Adipocyte (in vitro differentiated cells): Measurements from ENCODE around the gene GRAMD2B.
A peak's percentile ranks its signal among the peaks of the same experiment; 100 is the strongest.
"Not testable (repeated sequence)": the region's sequence is repeated elsewhere in the genome, so short reads cannot be mapped to it uniquely, and the experiment has no call there.

ENCODE experiments used
- DNase-seq: peaks from one replicate; pipeline ENCODE4 v3.0.0-alpha.2; 2015; ENCODE audit warnings: low read depth
- H3K27me3 ChIP-seq: replicated peaks from 2 replicates; pipeline ENCODE4 v1.7.0; 2013; ENCODE audit warnings: mild to moderate bottlenecking, low read length, moderate library complexity; ENCODE audit not compliant: control insufficient read depth, insufficient read depth
- H3K36me3 ChIP-seq: 2 replicates; pipeline ENCODE4 v1.7.0; 2013; ENCODE audit warnings: low read length, mild to moderate bottlenecking, moderate library complexity; ENCODE audit not compliant: control insufficient read depth, insufficient read depth, severe bottlenecking
- H3K4me1 ChIP-seq: 2 replicates; pipeline ENCODE4 v1.7.0; 2013; ENCODE audit warnings: mild to moderate bottlenecking, low read length, moderate library complexity; ENCODE audit not compliant: control insufficient read depth, insufficient read depth
- H3K4me3 ChIP-seq: 2 replicates; pipeline ENCODE4 v1.7.0; 2013; ENCODE audit warnings: mild to moderate bottlenecking, low read length, moderate library complexity
- H3K9ac ChIP-seq: 2 replicates; pipeline ENCODE4 v1.7.0; 2013; ENCODE audit warnings: mild to moderate bottlenecking, low read length, moderate library complexity
- H3K9me3 ChIP-seq: 2 replicates; pipeline ENCODE4 v1.7.0; 2013; ENCODE audit warnings: mild to moderate bottlenecking, low read length, moderate library complexity; ENCODE audit not compliant: control insufficient read depth

The GRAMD2B gene

GRCh38 chr5:126514131-126514557, 90.9 kb downstream of the GRAMD2B start:
- Histone ChIP-seq H3K4me1 (peaks cover 33% of the 10 kb centered on the region), H3K9me3 (no peaks in the 10 kb centered on the region), H3K4me3 (no peak overlapping the region), H3K27me3 (no peaks in the 10 kb centered on the region), H3K9ac (no peak overlapping the region), H3K36me3 (no peaks in the 10 kb centered on the region)
- DNase-seq = no peak

GRCh38 chr5:126514558-126515141, 91.4 kb downstream of the GRAMD2B start:
- no peak overlapping the region for H3K9ac ChIP-seq
- no peak for DNase-seq
- H3K9me3 ChIP-seq = no peaks in the 10 kb centered on the region
- H3K4me1 ChIP-seq = peaks cover 33% of the 10 kb centered on the region
- H3K27me3 ChIP-seq = no peaks in the 10 kb centered on the region
- H3K36me3 ChIP-seq = no peaks in the 10 kb centered on the region
- H3K4me3 ChIP-seq = no peak overlapping the region

GRCh38 chr5:126515337-126515736, 92.1 kb downstream of the GRAMD2B start:
- peaks cover 36% of the 10 kb centered on the region for H3K4me1 ChIP-seq
- DNase-seq = no peak
- H3K36me3 ChIP-seq = no peaks in the 10 kb centered on the region
- no peak overlapping the region for H3K4me3 ChIP-seq
- H3K9ac ChIP-seq = no peak overlapping the region
- H3K27me3 ChIP-seq = no peaks in the 10 kb centered on the region
- no peaks in the 10 kb centered on the region for H3K9me3 ChIP-seq

GRCh38 chr5:126516133-126516532, 92.9 kb downstream of the GRAMD2B start:
- Histone ChIP-seq H3K4me1 (peaks cover 40% of the 10 kb centered on the region), H3K27me3 (no peaks in the 10 kb centered on the region), H3K36me3 (no peaks in the 10 kb centered on the region), H3K4me3 (no peak overlapping the region), H3K9me3 (no peaks in the 10 kb centered on the region), H3K9ac (no peak overlapping the region)
- DNase-seq = peak; percentile 66

GRCh38 chr5:126516852-126517251, 93.6 kb downstream of the GRAMD2B start:
- Histone ChIP-seq H3K4me3 (no peak overlapping the region), H3K27me3 (no peaks in the 10 kb centered on the region), H3K36me3 (no peaks in the 10 kb centered on the region), H3K9me3 (no peaks in the 10 kb centered on the region), H3K4me1 (peaks cover 40% of the 10 kb centered on the region), H3K9ac (no peak overlapping the region)
- peak; percentile 83 for DNase-seq

- not testable (repeated sequence) for H3K36me3 ChIP-seq, H3K9me3 ChIP-seq, H3K27me3 ChIP-seq, DNase-seq
- Histone ChIP-seq H3K9ac (peak overlapping the region; percentile 81), H3K4me1 (peaks cover 40% of the 10 kb centered on the region), H3K4me3 (peak overlapping the region; percentile 76)
These were observed 96.0 kb downstream of the GRAMD2B start for GRCh38 chr5:126519223-126519622.

GRCh38 chr5:126519637-126520592, 96.7 kb downstream of the GRAMD2B start:
- peak overlapping the region; percentile 81 for H3K9ac ChIP-seq
- peak overlapping the region; percentile 76 for H3K4me3 ChIP-seq
- H3K36me3 ChIP-seq = no peaks in the 10 kb centered on the region
- no peaks in the 10 kb centered on the region for H3K27me3 ChIP-seq
- peaks cover 46% of the 10 kb centered on the region for H3K4me1 ChIP-seq
- no peaks in the 10 kb centered on the region for H3K9me3 ChIP-seq
- peak; percentile 57 for DNase-seq

- Histone ChIP-seq H3K9ac (peak overlapping the region; percentile 81), H3K4me1 (peaks cover 44% of the 10 kb centered on the region), H3K36me3 (no peaks in the 10 kb centered on the region), H3K9me3 (no peaks in the 10 kb centered on the region), H3K27me3 (no peaks in the 10 kb centered on the region), H3K4me3 (peak overlapping the region; percentile 76)
- no peak for DNase-seq
These were observed 97.4 kb downstream of the GRAMD2B start for GRCh38 chr5:126520593-126520953.

GRCh38 chr5:126521130-126521529, 97.9 kb downstream of the GRAMD2B start:
- Histone ChIP-seq H3K4me3 (no peak overlapping the region), H3K9me3 (no peaks in the 10 kb centered on the region), H3K9ac (no peak overlapping the region), H3K4me1 (peaks cover 43% of the 10 kb centered on the region), H3K36me3 (no peaks in the 10 kb centered on the region), H3K27me3 (no peaks in the 10 kb centered on the region)
- DNase-seq = no peak

- H3K9ac ChIP-seq = no peak overlapping the region
These were observed 100.8 kb downstream of the GRAMD2B start for GRCh38 chr5:126523818-126524510.

GRCh38 chr5:126525630-126526245, 102.5 kb downstream of the GRAMD2B start:
- H3K4me3 ChIP-seq = no peak overlapping the region
- H3K36me3 ChIP-seq = no peaks in the 10 kb centered on the region
- no peak for DNase-seq
- peak overlapping the region; percentile 28 for H3K9ac ChIP-seq
- no peaks in the 10 kb centered on the region for H3K9me3 ChIP-seq
- peaks cover 27% of the 10 kb centered on the region for H3K4me1 ChIP-seq
- H3K27me3 ChIP-seq = no peaks in the 10 kb centered on the region

More at GRCh38 chr5:126523818-126524510, 100.8 kb downstream of the GRAMD2B start:
- Histone ChIP-seq H3K27me3 (no peaks in the 10 kb centered on the region), H3K4me1 (peaks cover 45% of the 10 kb centered on the region), H3K4me3 (no peak overlapping the region), H3K36me3 (no peaks in the 10 kb centered on the region), H3K9me3 (no peaks in the 10 kb centered on the region)
- peak; percentile 43 for DNase-seq
